Fibroblast of lung (primary cell): ENCODE results near the gene ATG9A. TPM values are rescaled to one million over a fixed set of nuclear protein-coding genes. Genes with fewer than 3 reads are reported as not detected.

Experiments
- DNase-seq, 2 donors: peaks; one replicate each; pipeline versions ENCODE4 v3.0.0 to v3.0.0-alpha.2; 2010; ENCODE audit warnings: low read depth in 2 of 2
- H2AFZ ChIP-seq: 2 replicates; pipeline ENCODE4 v1.5.1; 2012; ENCODE audit warnings: low read length, control low read depth, inconsistent platforms
- H3K27ac ChIP-seq: 2 replicates; pipeline ENCODE4 v1.5.1; 2011; ENCODE audit warnings: low read length, control low read depth; ENCODE audit not compliant: insufficient read depth
- H3K27me3 ChIP-seq: 2 replicates; pipeline ENCODE4 v1.5.1; 2011; ENCODE audit warnings: mild to moderate bottlenecking, low read length; ENCODE audit not compliant: control insufficient read depth, insufficient read depth
- H3K36me3 ChIP-seq: 2 replicates; pipeline ENCODE4 v1.5.1; 2011; ENCODE audit warnings: low read length; ENCODE audit not compliant: control insufficient read depth, insufficient read depth
- H3K4me1 ChIP-seq: 2 replicates; pipeline ENCODE4 v1.5.1; 2011; ENCODE audit warnings: low read length; ENCODE audit not compliant: control insufficient read depth, insufficient read depth; ENCODE audit errors: extremely low read depth
- H3K4me2 ChIP-seq: 2 replicates; pipeline ENCODE4 v1.5.1; 2011; ENCODE audit warnings: low read length, control low read depth; ENCODE audit not compliant: insufficient read depth; ENCODE audit errors: extremely low read depth
- H3K4me3 ChIP-seq, 4 experiments: fragments of 200-600 bp in 1 of 4; sonication (generic) in 1 of 4; replicated peaks in 1 of 4; 2 replicates each; pipeline ENCODE4 v1.5.1; 2011 to 2016; ENCODE audit warnings: low read length in 4 of 4, low read depth in 3 of 4, mild to moderate bottlenecking in 3 of 4, control low read depth in 2 of 4, inconsistent platforms in 1 of 4, mixed read lengths in 1 of 4; ENCODE audit not compliant: insufficient read depth in 1 of 4; ENCODE audit errors: control extremely low read depth in 1 of 4
- H3K79me2 ChIP-seq: 2 replicates; pipeline ENCODE4 v1.5.1; 2012; ENCODE audit warnings: mild to moderate bottlenecking, low read length, inconsistent platforms; ENCODE audit not compliant: control insufficient read depth, insufficient read depth
- H3K9ac ChIP-seq: 2 replicates; pipeline ENCODE4 v1.5.1; 2011; ENCODE audit warnings: mild to moderate bottlenecking, low read length, control low read depth; ENCODE audit not compliant: insufficient read depth
- H3K9me3 ChIP-seq: 2 replicates; pipeline ENCODE4 v1.5.1; 2012; ENCODE audit warnings: low read depth, low read length; ENCODE audit not compliant: control insufficient read depth, insufficient read depth
- H4K20me1 ChIP-seq: 2 replicates; pipeline ENCODE4 v1.5.1; 2011; ENCODE audit warnings: low read length; ENCODE audit not compliant: control insufficient read depth, insufficient read depth; ENCODE audit errors: extremely low read depth
- CTCF ChIP-seq, 2 donors: IDR thresholded peaks in 1 of 2; conservative IDR thresholded peaks in 1 of 2; 1 replicate in 1 of 2; 2 replicates in 1 of 2; pipeline ENCODE4 v1.5.1; 2011 to 2012; ENCODE audit warnings: low read length in 2 of 2, control low read depth in 1 of 2, inconsistent platforms in 1 of 2, low read depth in 1 of 2, mild to moderate bottlenecking in 1 of 2
- EZH2 ChIP-seq: IDR thresholded peaks from 2 replicates; pipeline ENCODE4 v1.5.1; 2012; ENCODE audit warnings: low read length, control low read depth, mild to moderate bottlenecking; ENCODE audit errors: missing control alignments
- polyA plus RNA-seq, 2 donors: library from polyadenylated mRNA; depleted of rRNA in 1 of 2; stranded (reverse) in 1 of 2; unstranded in 1 of 2; fragments of >200 nt; gene quantifications; 2 replicates each; pipeline ENCODE4 v1.2.1, GENCODE V29; 2011 to 2012; ENCODE audit warnings: missing spikeins in 1 of 2
- total RNA-seq: library from RNA; depleted of rRNA; stranded (reverse); fragments of >200 nt; gene quantifications from 2 replicates; pipeline ENCODE4 v1.2.1, GENCODE V29; 2014

Gene ATG9A
- total and polyA plus RNA-seq, 2 donors (not counting 1 experiment from before 2014, with no cell fraction given) = 47.2 to 68.2 TPM

GRCh38 chr2:219272995-219273394, 43.6 kb upstream of the ATG9A start:
- DNase-seq = no peak
- Histone ChIP-seq H2AFZ (no peak overlapping the region), H3K4me3 (no peak overlapping the region), H3K4me2 (no peak overlapping the region), H3K9ac (no peak overlapping the region), H4K20me1 (no peaks in the 10 kb centered on the region), H3K4me1 (peaks cover 15% of the 10 kb centered on the region), H3K36me3 (no peaks in the 10 kb centered on the region), H3K79me2 (no peaks in the 10 kb centered on the region), H3K9me3 (no peaks in the 10 kb centered on the region), H3K27me3 (peaks cover 8% of the 10 kb centered on the region), H3K27ac (no peak overlapping the region)
- TF ChIP-seq EZH2 (no peak), CTCF (conservative IDR thresholded peaks at IDR 0.05 in 1 of 2, IDR thresholded peaks at IDR 0.05 in 1 of 2; ENCODE audit: low read depth in 1 of 2, low read length in 2 of 2) (no peak)

GRCh38 chr2:219272356-219272755, 42.9 kb upstream of the ATG9A start:
- no peak for DNase-seq
- no peak overlapping the region for H3K27ac ChIP-seq
- H3K36me3 ChIP-seq = no peaks in the 10 kb centered on the region
- no peaks in the 10 kb centered on the region for H3K9me3 ChIP-seq
- H3K4me2 ChIP-seq = no peak overlapping the region
- no peak overlapping the region for H3K4me3 ChIP-seq
- no peaks in the 10 kb centered on the region for H3K79me2 ChIP-seq
- TF ChIP-seq EZH2 (no peak), CTCF (conservative IDR thresholded peaks at IDR 0.05 in 1 of 2, IDR thresholded peaks at IDR 0.05 in 1 of 2; ENCODE audit: low read depth in 1 of 2, low read length in 2 of 2) (no peak)
- H2AFZ ChIP-seq = no peak overlapping the region
- H3K9ac ChIP-seq = no peak overlapping the region
- peaks cover 12% of the 10 kb centered on the region for H3K27me3 ChIP-seq
- peaks cover 12% of the 10 kb centered on the region for H3K4me1 ChIP-seq
- H4K20me1 ChIP-seq = no peaks in the 10 kb centered on the region

GRCh38 chr2:219271021-219271420, 41.6 kb upstream of the ATG9A start:
- H3K27ac ChIP-seq = no peak overlapping the region
- H3K27me3 ChIP-seq = peaks cover 18% of the 10 kb centered on the region

More at GRCh38 chr2:219271021-219271420, 41.6 kb upstream of the ATG9A start:
- H4K20me1 ChIP-seq = no peaks in the 10 kb centered on the region
- H3K36me3 ChIP-seq = no peaks in the 10 kb centered on the region
- H3K9ac ChIP-seq = no peak overlapping the region
- H2AFZ ChIP-seq = no peak overlapping the region
- TF ChIP-seq EZH2 = no peak
- TF ChIP-seq CTCF (conservative IDR thresholded peaks at IDR 0.05 in 1 of 2, IDR thresholded peaks at IDR 0.05 in 1 of 2; ENCODE audit: low read depth in 1 of 2, low read length in 2 of 2) = no peak
- DNase-seq = no peak
- peaks cover 12% of the 10 kb centered on the region for H3K4me1 ChIP-seq
- no peak overlapping the region for H3K4me3 ChIP-seq
- H3K79me2 ChIP-seq = no peaks in the 10 kb centered on the region
- H3K4me2 ChIP-seq = no peak overlapping the region
- no peaks in the 10 kb centered on the region for H3K9me3 ChIP-seq
